ENCODE data around the gene ZNF681. TPM values are rescaled to one million over a fixed set of nuclear protein-coding genes. Genes with fewer than 3 reads are reported as not detected.

The ZNF681 gene
- total and polyA plus RNA-seq, 2 of the 4 experiments (the other 2 are of a cell fraction), result 0.15 to 0.54 TPM

DNA sequence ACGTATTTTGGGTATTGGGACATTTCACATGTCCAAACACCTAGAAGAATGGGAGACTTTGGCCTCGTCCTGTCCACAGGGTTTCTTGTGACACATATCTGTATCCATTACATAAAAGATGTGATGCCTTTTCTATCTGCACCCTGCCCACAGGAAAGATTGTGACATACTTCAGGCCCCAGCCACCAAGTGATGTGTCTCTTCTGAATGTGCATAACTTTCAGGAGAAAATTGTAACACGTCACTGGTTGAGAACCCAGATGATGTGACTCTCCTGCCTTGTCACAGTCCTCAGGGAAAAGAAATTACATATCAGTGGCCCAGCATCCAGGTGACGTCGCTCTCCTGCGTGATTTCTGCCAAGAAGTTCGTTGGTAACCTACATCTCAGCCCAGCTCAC lies 21.0 kb upstream of the ZNF681 start:
- Histone ChIP-seq H3K23ac (ENCODE audit: low read depth, low read length) (no peak overlapping the region), H2BK20ac (ENCODE audit: low read depth, low read length) (no peak overlapping the region), H3K9me1 (ENCODE audit: insufficient read depth, low read length) (no peaks in the 10 kb centered on the region), H3K27me3 (ENCODE audit: control insufficient read depth, insufficient read depth, low read length) (no peaks in the 10 kb centered on the region), H3K9ac (ENCODE audit: low read depth, low read length) (no peak overlapping the region), H3K36me3 (ENCODE audit: control insufficient read depth, insufficient read depth, low read length) (no peaks in the 10 kb centered on the region), H3K18ac (ENCODE audit: low read depth, low read length) (no peak overlapping the region), H3K4ac (ENCODE audit: low read depth, low read length) (no peak overlapping the region), H2BK5ac (ENCODE audit: low read depth, low read length, poor library complexity, severe bottlenecking) (no peak overlapping the region), H2AK5ac (ENCODE audit: low read depth, low read length) (no peak overlapping the region), H3K27ac (ENCODE audit: insufficient read depth, low read length) (no peak overlapping the region), H3K4me3 (ENCODE audit: insufficient read depth, low read depth, low read length) (no peak overlapping the region), H2AK9ac (replicated peaks; ENCODE audit: low read depth, low read length, poor library complexity) (no peak overlapping the region), H2BK120ac (ENCODE audit: low read depth, low read length) (no peak overlapping the region), H4K20me1 (ENCODE audit: insufficient read depth, low read length) (no peaks in the 10 kb centered on the region; the same call in 1 of the 2 replicates), H3K14ac (replicated peaks; ENCODE audit: low read depth, low read length) (no peak overlapping the region), H4K91ac (ENCODE audit: insufficient read depth, low read depth, low read length) (no peak overlapping the region), H4K5ac (ENCODE audit: low read depth, low read length) (no peak overlapping the region), H3K4me1 (ENCODE audit: control insufficient read depth, insufficient read depth, low read length) (no peaks in the 10 kb centered on the region), H3K56ac (ENCODE audit: extremely low read depth, insufficient read depth, low read length) (no peak overlapping the region), H4K8ac (ENCODE audit: low read depth in 2 of 2, low read length in 2 of 2) (no peak overlapping the region), H2AFZ (replicated peaks; ENCODE audit: low read length, poor library complexity) (no peak overlapping the region), H3K79me1 (ENCODE audit: low read depth in 1 of 2, low read length in 2 of 2) (no peaks in the 10 kb centered on the region), H3K9me3 (ENCODE audit: control insufficient read depth, insufficient read depth, low read length) (peaks cover 1% of the 10 kb centered on the region; the same call in 1 of the 2 replicates), H2BK15ac (ENCODE audit: low read depth, low read length) (no peak overlapping the region), H3K4me2 (ENCODE audit: low read depth, low read length) (no peak overlapping the region)
- ATAC-seq (ENCODE audit: low read depth) (no peak), DNase-seq (no peak)
- CTCF ChIA-PET, result no interaction called here
- intact Hi-C loops (cut with micrococcal nuclease), result no loop called here
- TF ChIP-seq, protein P1, sequence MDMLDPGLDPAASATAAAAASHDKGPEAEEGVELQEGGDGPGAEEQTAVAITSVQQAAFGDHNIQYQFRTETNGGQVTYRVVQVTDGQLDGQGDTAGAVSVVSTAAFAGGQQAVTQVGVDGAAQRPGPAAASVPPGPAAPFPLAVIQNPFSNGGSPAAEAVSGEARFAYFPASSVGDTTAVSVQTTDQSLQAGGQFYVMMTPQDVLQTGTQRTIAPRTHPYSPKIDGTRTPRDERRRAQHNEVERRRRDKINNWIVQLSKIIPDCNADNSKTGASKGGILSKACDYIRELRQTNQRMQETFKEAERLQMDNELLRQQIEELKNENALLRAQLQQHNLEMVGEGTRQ (IDR thresholded peaks at IDR 0.05; ENCODE audit: low read depth, low read length), result no peak
- TF ChIP-seq NFE2L2 (IDR thresholded peaks at IDR 0.05; ENCODE audit: low read depth, low read length), result no peak
- TF ChIP-seq MAZ (IDR thresholded peaks at IDR 0.05; ENCODE audit: borderline replicate concordance, low read depth, low read length), result no peak
- no peak for TF ChIP-seq MXI1 (IDR thresholded peaks at IDR 0.05; ENCODE audit: borderline replicate concordance, low read depth, low read length)
- in situ Hi-C loops (cut with MboI; ENCODE audit: low sequenced_read_pairs), result no loop called here
- dilution Hi-C loops (cut with HindIII; ENCODE audit: low sequenced_read_pairs, unreplicated experiment), result no loop called here
- no TSS peak for BruUV-seq (replicated peaks)
- WGBS, 2 experiments (ENCODE audit: extremely low coverage in 2 of 2, insufficient read length in 1 of 2), result no CpG with 5 or more reads among the region's 7 CpGs
- POLR2A ChIA-PET (ENCODE audit: unreplicated experiment), result no interaction called here

Measured in IMR-90 (cell line).